Stimulated activated CD8-positive, alpha-beta memory T cell treated with anti-CD3 and anti-CD28 coated beads, Interleukin-7, amount 100 ng/mL, for 4 hours (primary cell): ENCODE data around the gene ACTG1.
A peak's percentile ranks its signal among the peaks of the same experiment; 100 is the strongest.

ENCODE experiments used
- DNase-seq, 2 donors: peaks; one replicate each; pipeline ENCODE4 v3.0.0-alpha.2; 2020; ENCODE audit warnings: low read depth in 2 of 2

Gene ACTG1

DNA sequence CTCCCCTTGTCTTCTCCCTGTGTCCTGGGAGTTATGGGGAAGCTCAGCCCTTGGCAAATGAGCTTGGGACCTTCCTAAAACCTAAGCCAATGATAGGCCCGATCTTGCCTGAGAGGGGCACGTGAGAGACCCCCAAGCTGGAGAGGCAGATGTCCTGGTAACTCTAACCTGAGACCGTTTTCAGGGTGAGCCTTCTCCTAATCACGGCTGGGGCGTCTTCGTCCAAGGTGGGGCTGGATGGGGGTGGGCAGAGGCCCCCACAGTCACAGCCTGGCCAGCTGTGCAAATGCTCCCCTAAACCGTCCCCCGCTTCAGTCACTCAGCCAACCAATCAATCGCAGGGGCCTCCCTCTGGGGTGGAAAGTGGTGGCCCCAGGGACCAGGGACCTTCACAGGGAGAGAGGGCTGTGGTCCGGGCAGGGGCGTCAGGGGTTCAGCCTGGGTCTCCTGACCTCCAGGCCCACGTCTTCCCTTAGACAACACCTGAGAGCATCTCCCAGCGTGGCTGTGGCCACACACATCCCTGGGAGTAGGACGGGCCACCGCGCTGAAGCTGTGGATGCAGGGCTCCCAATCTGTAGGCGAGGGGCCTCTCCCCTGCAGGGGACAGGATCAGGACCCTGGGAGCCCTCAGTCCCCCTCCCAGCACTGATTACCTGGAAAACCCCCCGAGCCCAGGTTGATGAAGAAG lies 30.6 kb downstream of the ACTG1 start:
- no peak for DNase-seq

- DNase-seq = peak; percentile 28 to 67
Observed at GRCh38 chr17:81481073-81481799, 31.4 kb downstream of the ACTG1 start.

- no peak for DNase-seq
Observed at GRCh38 chr17:81480140-81481072, 32.2 kb downstream of the ACTG1 start.

DNA sequence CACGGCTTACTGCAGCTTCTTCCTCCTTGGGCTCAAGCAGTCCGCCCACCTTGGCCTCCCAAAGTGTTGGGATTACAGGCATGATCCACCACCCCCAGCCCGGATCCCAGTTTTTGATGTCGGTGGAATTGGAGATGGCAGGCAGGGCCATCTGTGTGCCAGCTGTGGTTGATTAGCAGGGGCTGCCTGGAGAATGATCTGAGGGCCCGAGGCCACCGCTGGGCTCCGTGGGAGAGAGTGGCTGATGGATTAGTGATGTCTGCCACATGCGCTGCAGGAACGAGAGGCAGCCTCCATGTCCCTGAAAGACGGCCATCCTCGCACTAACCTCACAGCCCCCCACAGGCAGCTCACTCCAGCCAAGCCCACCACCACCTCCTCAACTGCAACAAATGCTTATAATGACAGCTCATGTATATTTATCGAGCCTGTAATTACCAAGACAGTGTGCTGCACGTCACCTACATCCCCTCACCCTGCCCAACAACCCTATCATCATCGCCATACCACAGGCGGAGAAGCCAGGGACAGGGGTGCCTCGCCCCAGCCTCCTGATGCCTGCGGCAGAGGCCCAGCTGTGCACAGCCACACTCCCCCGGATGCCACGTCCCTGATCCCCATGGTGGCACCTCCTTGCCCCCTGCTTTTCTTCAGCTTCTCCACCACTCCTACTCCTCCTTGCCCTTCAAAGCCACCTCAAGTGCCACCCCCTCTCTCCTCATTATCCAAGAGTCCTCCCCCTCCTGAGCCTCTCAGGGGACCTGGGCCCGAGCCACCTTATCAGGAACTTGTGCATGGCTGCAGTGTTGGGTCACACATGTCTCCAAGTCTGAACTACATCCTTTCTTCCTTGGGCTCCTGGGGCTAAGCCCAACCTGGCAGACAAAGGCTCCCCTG lies 33.2 kb downstream of the ACTG1 start:
- DNase-seq = no peak

DNA sequence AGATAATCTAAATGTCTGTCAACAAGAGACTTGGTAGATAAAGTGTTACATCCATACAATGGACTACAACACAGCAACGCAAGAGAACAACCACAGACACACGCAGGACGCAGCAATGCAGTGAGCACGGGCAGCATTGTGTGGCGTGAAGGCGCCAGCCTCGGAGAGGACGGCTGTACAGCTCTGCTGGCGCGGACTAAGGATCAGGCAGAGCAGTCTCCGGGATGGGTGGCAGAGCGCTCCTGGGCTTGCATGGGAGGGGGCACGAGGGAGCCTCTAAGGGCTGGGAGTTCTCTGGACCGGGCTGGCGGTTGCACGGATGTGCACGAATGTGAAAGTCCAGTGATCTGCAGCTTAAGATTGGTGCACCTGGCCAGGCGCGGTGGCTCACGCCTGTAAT lies 34.5 kb downstream of the ACTG1 start:
- DNase-seq = no peak

GRCh38 chr17:81477173-81477572 lies 35.4 kb downstream of the ACTG1 start:
- DNase-seq = no peak

DNA sequence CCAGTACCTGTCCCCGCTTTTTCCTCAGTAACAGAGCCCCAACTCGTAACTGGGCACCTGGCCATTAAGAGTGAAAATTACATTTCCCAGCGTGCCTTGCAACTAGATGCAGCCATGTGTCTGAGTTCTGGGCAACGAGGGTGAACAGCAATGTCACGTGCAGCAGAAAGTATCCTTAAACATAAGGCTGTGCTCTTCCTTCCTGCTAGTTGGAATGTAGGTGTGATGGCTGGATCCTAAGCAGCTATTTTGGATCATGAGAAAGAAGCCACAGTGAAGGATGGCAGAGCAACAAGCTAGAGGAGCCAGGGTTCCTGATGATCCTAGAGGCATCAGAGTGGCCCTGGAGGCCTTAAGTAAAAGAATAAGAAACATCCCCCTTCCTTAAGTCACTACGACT lies 36.0 kb downstream of the ACTG1 start:
- DNase-seq = no peak

DNA sequence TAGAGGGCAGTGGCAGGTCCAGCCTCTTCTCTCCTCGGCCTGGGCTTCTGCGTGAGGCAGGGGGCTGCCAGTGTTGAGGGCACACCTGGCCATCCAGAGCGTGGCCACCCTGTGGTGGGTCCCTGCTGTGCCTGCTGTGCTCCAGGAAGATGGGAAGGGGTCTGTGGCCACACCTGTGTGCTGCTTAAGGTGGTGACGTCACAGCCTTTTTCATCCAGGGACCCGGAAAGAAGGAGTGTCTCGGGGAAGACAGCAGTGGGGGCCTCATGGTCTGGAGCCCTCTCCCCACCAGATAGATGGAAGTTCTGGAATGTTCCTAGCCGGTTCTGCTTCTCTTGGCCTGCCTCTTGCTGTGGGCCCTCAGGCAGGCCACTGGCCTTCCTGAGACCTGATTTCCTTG lies 36.5 kb downstream of the ACTG1 start:
- DNase-seq = no peak

- DNase-seq = no peak
Observed at GRCh38 chr17:81474958-81475357, 37.6 kb downstream of the ACTG1 start.

DNA sequence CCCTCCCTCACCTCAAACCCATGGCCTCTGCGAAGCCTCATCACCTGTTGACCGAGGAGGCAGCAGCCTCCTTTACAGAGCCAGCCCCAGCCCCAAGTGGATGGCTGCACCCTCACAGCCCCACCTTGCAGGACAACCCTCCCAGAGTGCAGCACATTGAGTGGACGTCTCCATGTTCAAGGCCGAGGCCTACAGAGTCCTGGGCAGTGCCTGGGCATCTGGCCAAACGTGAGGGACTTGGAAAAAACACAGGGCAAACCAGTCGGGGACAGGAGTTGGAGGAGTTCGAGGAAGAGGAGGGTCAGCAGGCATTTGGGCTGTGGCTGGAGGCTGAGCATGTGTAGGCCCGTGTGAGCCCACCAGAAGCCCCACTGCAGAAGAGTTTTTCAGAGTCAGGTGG lies 39.6 kb downstream of the ACTG1 start:
- DNase-seq = no peak

DNA sequence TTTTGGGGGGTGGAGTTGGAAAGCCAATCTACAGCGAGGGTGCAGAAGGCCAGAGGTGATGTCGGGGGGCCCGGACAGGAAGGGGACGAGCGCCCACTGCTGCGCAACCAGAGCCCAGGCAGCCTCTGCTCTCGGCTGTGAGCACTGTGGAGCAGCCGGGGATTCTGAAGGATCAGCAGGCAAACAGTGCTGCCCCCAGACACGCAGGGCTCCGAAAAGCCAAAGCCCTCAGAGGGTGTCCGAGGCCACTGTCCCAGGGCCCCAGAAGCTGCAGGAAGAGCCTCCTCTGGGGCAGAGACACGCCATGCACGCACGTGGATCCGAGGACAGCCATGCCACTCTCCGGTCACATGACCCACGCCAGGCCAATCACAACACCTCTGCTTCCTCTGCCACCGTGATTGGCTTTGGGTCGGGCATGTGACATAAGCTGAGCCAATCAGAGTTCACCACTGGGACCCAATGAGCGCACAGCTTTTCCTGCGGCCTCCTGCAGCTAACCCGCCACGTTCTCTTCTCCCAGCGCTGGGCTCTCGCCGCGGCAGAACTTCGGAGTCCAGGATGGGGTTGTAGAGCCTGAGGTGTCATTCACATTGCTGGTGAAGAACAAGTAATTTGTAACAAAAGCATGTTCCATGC lies 40.7 kb downstream of the ACTG1 start:
- no peak for DNase-seq

DNA sequence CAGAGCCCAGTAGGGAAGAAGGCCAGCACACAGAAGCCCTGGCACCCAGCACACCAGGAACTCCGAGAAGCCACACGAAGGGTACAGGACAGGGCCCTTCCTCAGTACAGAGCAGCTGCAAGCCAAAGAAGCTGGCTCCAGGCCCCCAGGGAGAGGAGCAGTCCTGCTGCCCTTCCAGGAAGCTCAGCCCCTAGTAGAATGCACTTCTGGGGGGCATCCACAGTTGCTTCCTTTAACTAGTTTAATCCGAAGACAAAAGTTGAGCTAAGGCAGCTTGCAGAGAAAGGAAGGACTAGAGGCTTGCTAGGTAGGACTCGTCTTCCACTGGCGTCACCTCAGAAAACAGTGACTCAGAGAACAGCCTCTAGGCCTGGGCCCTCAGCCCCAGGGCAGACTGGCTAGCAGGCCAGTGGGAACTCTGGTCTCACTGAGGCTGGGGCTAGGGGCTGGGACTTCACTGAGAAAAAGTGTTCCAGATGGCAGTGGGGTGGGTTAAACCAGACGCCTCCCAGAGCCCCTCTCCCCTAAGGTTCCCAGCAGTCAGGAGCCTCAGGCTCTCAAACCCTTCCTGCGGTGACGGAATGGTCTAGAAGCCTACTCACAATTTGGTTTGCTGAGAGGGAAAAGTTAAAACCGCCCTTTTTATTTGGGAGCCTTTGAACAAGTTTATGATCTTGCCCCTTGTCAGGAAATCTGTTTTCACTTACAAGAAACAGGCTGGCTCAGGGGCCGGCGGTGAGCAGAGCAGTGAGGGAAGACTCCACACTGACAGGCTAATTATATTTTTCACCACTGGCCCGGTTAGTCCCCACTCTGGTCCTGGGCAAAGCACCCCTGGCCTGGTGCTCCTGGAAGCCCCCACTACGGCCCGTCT lies 41.4 kb downstream of the ACTG1 start:
- DNase-seq = no peak

- DNase-seq = no peak
Observed at GRCh38 chr17:81470270-81470943, 42.2 kb downstream of the ACTG1 start.

DNA sequence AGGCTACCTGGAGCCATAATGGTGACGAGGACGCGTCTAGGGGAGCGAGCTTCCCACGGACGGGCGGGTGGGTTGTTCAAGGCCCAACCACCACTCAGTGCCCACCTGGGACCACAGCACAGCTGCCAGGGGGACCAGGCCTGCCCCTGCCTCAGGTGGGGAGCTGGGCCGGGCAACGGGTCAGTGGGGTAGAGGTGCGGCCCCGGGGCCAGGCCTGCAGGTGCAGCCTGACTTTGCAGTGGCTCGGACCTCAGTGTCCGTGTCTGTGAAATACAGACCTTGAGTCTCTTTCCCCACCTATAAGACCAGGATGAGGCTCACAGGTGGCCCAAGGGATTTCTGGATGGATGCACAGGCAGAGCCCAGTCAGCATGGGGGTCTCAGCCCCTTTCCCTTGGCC lies 43.3 kb downstream of the ACTG1 start:
- DNase-seq = no peak

- no peak for DNase-seq
Observed at GRCh38 chr17:81468770-81469121, 43.9 kb downstream of the ACTG1 start.

- no peak for DNase-seq
Observed at GRCh38 chr17:81468111-81468769, 44.4 kb downstream of the ACTG1 start.

DNA sequence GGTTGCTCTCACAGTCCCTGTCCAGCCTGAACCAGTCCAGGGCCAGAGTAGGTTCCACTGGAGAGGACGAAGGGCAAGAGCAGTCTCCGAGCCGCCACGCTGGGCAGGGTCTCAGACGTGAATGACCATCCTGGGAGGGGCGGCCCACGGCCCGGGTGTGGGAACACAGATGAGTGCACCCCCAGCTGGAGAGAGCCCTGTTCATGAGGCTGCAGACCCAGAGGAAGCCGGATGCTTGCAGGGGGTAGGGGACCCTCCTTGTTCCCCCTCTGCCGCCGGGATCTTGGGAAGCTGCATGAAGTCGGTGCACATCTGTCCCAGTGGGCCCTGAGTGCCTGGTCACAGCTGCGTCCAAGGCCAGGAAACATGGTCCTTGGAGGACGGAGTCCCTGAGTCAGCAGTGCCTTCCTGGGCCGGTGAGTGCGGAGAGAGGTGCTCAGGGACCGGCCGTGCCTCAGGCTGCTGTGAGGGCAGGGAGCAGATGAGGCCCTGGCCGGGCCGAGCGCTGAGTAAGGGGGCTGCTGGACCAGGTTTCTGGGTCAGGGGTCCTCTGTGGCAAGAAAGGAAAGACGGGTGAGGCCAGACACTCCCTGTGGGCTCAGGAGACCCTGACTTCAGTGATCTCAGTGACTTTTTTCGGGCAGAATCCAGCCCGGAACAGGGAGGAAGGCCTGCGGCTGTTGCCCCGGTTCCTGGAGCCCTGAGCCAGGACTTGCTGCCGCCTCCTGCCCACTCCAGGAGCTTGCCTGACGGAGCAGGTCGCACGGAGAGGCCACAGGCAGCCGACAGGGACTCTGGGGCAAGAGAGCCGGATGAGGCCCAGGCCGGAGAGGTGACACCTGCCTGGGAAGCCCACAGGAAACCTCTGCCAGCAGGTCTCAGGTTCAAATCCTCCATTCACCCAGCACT lies 45.8 kb downstream of the ACTG1 start:
- DNase-seq = no peak

- no peak for DNase-seq
Observed at GRCh38 chr17:81465910-81466309, 46.7 kb downstream of the ACTG1 start.
